NK-92 treated with Interleukin-12 subunit alpha and Interleukin-12 subunit beta, amount 100 ng/mL, for 24 hours (cell line): Measurements from ENCODE around the gene C2orf49.

Experiments used
- DNase-seq: peaks from one replicate; lab custom pipeline; 2025; lab: John Stamatoyannopoulos, UW

The C2orf49 gene

GRCh38 chr2:105337122-105338019 lies at the start of gene C2orf49:
C2orf49 (plus strand) TSS chr2:105337540; CDS start chr2:105337588, 48 bp downstream.
- peak; percentile 77 for DNase-seq

- no peak for DNase-seq
These were observed 49.6 kb upstream of the C2orf49 start for GRCh38 chr2:105287692-105288091.

- DNase-seq: no peak
These were observed 49.2 kb upstream of the C2orf49 start for GRCh38 chr2:105288133-105288532.

- no peak for DNase-seq
These were observed 46.2 kb upstream of the C2orf49 start for GRCh38 chr2:105290981-105291660.

- no peak for DNase-seq
These were observed 45.4 kb upstream of the C2orf49 start for GRCh38 chr2:105291981-105292380.

GRCh38 chr2:105294046-105294445 lies 43.3 kb upstream of the C2orf49 start:
- no peak for DNase-seq

DNA sequence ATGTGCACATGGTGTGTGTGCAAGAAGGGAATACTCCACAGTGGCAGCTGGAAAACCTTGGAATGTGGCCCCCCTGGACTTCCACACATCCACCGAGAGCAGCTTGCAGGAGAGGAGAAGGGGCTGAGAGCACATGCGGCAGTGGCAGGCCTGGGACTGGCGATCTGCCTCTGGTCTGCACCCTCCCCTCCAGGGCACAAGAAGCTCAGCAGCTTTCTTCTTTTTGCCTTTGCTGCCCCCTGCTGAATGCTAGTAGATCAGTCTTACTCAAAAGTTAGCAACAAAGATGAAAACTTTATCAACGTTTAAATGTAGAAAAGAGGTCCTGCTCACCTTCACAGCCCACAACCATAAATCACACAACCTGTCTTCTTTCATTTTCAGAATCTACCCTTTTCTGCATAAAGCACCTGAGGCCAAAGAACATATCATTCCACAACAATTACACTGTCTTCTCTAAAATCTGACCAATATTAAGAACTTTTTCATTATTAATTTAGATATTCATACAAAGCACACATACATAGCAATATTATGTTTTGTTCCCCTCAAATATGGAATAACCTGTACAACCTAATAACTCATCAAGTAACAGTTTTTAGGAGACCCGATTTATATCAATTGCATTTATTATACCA lies 42.4 kb upstream of the C2orf49 start:
- DNase-seq: no peak

DNA sequence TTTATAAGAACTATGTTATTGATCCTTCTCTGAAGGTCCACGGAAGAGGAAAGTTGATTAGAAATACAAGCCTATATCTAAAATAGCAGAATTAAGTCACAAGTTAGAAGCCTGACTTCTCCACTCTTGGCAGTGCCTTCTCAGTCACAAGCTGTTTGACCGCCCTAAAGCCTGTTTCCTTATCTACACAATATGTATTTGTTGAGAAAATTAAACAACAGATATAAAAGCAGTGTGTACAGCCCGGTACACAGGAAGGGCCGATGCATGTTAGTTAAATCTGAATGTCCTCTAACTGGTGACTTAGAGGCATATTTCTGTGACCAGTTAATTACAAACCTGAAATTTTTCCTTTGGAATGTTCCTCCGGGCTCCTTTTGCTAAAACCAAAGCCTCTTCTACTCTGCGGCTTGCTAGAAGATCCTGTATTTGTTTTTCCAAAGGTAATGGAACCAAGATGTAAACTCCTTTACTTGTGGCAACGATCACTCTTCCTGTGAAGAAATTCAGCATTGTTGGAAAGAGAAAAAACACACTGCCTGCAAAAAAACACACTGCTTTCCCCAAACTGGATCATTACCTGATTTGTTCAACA lies 41.2 kb upstream of the C2orf49 start:
- no peak for DNase-seq

- DNase-seq: no peak
These were observed 40.1 kb upstream of the C2orf49 start for GRCh38 chr2:105297216-105297615.

DNA sequence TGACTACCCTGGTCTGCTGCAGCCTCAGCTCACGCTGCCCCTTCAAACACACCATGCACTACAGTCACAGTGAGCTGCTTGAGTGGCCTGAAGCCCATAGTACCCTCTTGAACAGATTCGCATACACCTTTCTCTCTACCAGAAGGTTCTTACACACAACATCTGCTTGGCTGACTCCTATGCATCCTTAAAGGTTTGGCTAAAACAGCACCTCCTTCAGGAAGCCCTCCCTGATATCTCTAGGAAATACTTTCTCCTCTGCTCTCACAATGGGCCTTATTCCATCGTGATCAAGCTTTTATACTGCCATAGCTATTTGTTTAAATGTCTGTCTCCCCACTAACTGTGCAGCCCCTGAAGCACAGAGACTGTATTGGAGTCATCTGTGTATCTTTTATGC lies 39.3 kb upstream of the C2orf49 start:
- no peak for DNase-seq

DNA sequence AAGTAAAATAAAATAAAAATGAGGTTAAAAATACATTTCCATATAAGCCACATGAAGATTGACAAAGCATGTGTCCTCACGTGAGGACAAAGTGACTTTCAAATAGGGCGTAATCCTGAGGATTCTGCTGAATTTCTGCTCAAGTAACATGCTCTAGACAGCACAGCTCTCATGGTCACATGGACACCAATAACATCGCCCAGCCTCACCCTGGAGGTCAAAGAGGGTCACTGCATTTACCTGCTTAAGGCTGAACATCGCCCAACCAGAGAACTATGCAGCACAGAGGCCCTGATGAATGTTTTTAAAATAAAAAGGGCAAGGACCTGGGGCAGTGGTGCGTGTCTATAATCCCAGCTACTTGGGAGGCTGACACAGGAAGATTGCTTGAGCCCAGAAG lies 38.0 kb upstream of the C2orf49 start:
- DNase-seq: no peak

GRCh38 chr2:105301646-105302045 lies 35.7 kb upstream of the C2orf49 start:
- DNase-seq: no peak

DNA sequence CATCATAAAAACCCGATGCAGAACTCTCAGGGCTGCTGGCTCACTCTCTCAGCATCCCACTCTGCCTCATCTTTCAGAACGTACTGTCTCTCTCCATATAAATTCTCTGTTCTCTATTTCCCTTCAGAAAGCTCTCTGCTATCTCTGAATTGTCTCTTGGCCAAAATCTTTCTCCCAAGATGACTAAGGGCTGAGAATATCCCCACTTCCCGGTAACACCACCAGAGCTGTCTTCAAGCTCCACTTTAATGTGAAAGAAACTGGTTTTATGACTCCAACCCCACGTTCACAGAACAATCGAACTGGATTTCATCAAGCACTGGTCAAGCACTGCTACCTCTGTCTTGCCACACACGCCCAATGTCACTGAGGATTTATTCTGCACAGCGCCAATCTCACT lies 30.2 kb upstream of the C2orf49 start:
- DNase-seq: no peak

DNA sequence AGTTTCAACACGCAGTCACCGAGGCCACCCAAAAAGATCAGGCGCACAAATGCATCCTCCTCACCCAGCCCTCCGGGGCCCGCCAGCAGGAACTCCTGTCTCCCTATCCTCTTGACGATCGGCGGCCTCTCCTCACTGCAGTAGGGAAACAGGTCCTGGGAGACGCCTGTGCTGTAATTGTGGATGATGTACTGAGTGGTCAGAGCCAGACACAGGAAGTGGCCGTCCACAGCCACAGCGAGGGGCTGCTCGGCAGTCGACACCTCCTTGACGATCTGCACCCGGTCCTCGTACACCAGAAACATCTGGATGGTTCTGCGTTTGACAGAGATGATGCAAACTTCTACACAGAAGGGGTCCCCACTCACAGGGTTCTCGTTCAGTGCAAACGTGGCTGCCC lies 29.8 kb upstream of the C2orf49 start:
- no peak for DNase-seq

DNA sequence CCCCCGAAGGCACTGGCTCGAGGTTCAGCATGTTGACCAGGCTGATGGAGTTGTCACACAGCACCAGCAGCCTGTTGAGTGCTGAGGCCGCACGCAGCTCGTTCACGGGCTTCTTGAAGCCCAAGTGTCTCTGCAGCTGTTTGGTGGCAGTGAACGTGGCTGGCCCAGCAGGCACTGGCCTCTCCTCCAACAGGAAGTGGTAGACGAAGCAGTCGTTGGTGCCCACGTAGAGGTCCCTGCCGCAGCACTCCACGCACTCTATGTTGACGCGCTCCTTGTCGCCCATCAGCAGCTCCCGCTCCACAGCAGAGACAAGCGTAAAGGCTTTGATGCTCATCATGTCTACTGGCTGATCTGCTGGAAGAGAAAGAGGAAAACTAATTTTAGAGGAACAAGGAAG lies 29.4 kb upstream of the C2orf49 start:
- DNase-seq: no peak

DNA sequence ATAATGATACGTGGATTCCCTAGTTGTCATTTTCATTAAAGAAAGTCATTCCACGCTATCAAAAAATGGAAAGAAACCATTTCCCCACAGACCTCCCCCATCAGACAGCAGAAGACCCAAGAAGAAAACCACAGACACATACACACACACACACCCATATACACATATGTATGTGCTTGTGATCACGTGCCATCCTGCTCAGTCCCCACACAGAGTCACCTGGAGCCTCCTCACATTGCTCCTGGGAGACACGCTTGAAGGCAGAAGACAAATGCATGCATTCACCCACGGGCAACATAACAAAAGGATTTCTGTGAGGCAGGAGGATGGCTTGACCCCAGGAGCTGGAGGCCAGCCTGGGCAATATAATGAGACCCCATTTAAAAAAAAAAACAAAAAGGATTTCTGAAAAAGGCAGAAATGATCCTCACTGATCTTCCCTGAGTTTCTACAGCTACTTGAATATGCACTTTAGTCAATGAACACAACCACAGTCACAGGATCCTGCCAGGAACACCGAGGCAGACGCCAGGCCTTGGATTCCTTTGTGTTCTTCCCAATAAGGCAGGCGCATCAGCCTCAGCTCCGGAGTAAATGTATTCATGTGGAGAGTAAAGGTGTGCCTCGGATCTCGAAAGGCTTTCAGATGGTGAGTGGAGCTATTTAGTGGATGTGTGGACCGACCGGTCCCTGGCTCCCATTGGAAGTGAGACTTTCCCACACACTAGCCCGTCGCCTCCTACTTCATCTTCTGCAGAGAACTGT lies 28.8 kb upstream of the C2orf49 start:
- no peak for DNase-seq

GRCh38 chr2:105309147-105309545 lies 28.2 kb upstream of the C2orf49 start:
- no peak for DNase-seq

GRCh38 chr2:105313877-105314276 lies 23.5 kb upstream of the C2orf49 start:
- no peak for DNase-seq

- DNase-seq: no peak
These were observed 22.0 kb upstream of the C2orf49 start for GRCh38 chr2:105315314-105315713.

GRCh38 chr2:105317937-105318336 lies 19.4 kb upstream of the C2orf49 start:
- DNase-seq: no peak

DNA sequence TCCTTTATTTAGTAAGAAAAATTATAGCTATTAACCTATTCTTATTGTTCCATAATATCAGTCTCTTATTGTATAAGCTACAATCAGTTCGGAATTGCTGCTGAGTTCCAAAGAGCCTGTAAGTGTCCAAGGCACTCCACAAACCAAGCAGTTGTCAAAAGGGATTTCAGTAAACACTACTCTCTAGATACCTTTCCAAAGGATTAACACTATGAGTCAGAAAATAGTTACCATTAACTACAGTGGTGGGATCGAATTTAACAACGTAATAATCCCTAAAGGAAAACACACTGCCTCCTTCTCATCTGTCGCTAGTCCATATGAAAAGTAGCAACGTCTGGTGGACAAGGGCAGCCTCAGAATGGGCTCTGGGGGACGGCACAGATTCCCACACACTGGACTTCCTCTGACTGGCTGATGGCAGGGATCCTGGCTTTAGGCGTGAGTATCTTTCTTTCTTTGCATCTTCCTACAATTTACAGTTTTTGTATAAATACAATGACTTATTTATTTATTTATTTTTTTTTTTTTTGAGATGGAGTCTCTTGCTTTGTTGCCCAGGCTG lies 16.6 kb upstream of the C2orf49 start:
- no peak for DNase-seq
